ACC112 (cell line): ENCODE measurements around the gene ONECUT2.

ENCODE experiments used
- H2AFZ ChIP-seq: fragments of 200-600 bp; sonication (generic); one replicate; pipeline ENCODE4 v1.6.0; 2017; ENCODE audit warnings: antibody characterized with exemption, low read length; ENCODE audit not compliant: unreplicated experiment
- H3K27ac ChIP-seq: fragments of 200-600 bp; sonication (generic); 2 replicates; pipeline ENCODE4 v1.5.1; 2014; ENCODE audit warnings: low read depth, mild to moderate bottlenecking, antibody characterized with exemption, low read length, moderate library complexity
- H3K27me3 ChIP-seq: fragments of 200-600 bp; sonication (generic); 2 replicates; pipeline ENCODE4 v1.6.1; 2014; ENCODE audit warnings: mild to moderate bottlenecking, antibody characterized with exemption, low read length, moderate library complexity, mixed read lengths; ENCODE audit not compliant: insufficient read depth
- H3K36me3 ChIP-seq: fragments of 200-600 bp; sonication (generic); 2 replicates; pipeline ENCODE4 v1.6.1; 2016; ENCODE audit warnings: mild to moderate bottlenecking, antibody characterized with exemption, low read length, moderate library complexity, mixed read lengths; ENCODE audit not compliant: insufficient read depth
- H3K4me1 ChIP-seq: fragments of 200-600 bp; sonication (generic); one replicate; pipeline ENCODE4 v1.6.1; 2016; ENCODE audit warnings: low read length, mixed read lengths; ENCODE audit not compliant: insufficient read depth, unreplicated experiment, control insufficient read depth
- H3K4me3 ChIP-seq: fragments of 200-600 bp; sonication (generic); 2 replicates; pipeline ENCODE4 v1.5.1; 2014; ENCODE audit warnings: mild to moderate bottlenecking, low read depth, low read length
- H3K79me2 ChIP-seq: fragments of 200-600 bp; sonication (generic); one replicate; pipeline ENCODE4 v1.6.0; 2016; ENCODE audit warnings: low read length; ENCODE audit not compliant: control insufficient read depth, unreplicated experiment, insufficient read depth

The ONECUT2 gene

DNA sequence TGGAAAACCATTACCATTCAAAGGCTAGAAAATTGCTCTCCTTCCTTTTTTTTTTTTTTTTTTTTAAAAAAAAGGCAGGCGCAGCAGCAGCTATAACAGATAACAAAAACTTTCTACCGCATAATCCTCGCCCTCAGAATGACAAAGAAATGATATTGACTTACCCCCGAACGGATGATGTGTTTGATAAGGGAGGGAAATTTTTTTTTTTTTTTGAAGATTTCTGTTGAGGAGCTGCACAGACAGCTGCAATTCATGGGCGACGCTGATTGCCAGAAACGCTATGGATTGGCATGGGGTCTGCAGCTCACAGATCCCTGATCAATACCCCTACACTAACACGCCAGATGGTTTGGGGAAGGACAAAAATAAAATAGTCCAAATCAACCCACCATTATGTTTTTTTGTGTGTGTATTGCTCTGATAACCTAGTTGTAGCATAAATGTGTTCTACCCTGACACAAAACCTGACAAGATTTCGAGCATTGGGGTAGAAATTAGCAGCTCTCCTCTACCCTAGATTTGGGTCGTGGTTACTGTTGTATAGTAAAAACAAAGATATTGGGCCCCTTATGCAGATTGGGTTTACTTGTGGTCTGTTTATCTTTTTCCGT, 3.6 kb upstream of the ONECUT2 start:
- no peaks in the 10 kb centered on the region for H3K79me2 ChIP-seq
- no peak overlapping the region for H3K4me3 ChIP-seq
- peaks cover 94% of the 10 kb centered on the region for H3K27me3 ChIP-seq
- no peaks in the 10 kb centered on the region for H3K36me3 ChIP-seq
- no peak overlapping the region for H3K27ac ChIP-seq
- H2AFZ ChIP-seq, result no peak overlapping the region
- H3K4me1 ChIP-seq, result no peaks in the 10 kb centered on the region

- H3K27ac ChIP-seq, result no peak overlapping the region
- no peak overlapping the region for H3K4me3 ChIP-seq
- no peaks in the 10 kb centered on the region for H3K4me1 ChIP-seq
- peaks cover 94% of the 10 kb centered on the region for H3K27me3 ChIP-seq
- no peak overlapping the region for H2AFZ ChIP-seq
- no peaks in the 10 kb centered on the region for H3K79me2 ChIP-seq
- no peaks in the 10 kb centered on the region for H3K36me3 ChIP-seq
These were observed 3.0 kb upstream of the ONECUT2 start for GRCh38 chr18:57432140-57432539.

DNA sequence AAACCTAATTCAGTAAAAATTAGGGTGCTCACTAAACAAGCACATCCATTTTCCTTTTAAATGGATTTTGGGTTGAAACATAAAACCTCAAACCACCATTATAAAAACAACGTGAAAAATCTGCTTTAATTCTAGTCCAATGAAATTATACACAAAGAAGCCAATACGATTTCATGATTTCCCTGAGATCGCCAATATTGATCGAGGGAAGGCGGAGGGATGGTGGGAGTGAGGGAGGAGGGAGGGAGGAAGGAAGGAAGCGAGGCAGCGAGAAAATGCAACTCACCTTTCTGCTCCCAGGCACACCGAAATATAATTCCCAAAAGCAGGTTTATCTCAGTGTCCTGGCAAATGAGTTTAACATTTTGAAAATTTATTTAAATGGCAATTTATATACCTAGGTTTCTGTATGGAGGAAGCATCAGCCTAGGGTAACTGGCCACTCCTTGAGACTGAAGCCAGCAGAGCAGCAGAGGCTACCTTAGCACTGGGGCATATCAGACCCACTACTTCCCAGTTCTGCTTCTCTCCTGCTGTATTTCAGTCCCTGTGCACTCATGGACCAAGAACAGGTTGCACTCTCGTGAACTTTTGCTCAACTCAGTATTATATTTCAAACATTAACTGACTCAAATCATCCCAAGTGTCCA, 2.3 kb upstream of the ONECUT2 start:
- H3K79me2 ChIP-seq, result no peaks in the 10 kb centered on the region
- H3K27ac ChIP-seq, result no peak overlapping the region
- H2AFZ ChIP-seq, result no peak overlapping the region
- no peaks in the 10 kb centered on the region for H3K4me1 ChIP-seq
- H3K36me3 ChIP-seq, result no peaks in the 10 kb centered on the region
- peaks cover 94% of the 10 kb centered on the region for H3K27me3 ChIP-seq
- no peak overlapping the region for H3K4me3 ChIP-seq

DNA sequence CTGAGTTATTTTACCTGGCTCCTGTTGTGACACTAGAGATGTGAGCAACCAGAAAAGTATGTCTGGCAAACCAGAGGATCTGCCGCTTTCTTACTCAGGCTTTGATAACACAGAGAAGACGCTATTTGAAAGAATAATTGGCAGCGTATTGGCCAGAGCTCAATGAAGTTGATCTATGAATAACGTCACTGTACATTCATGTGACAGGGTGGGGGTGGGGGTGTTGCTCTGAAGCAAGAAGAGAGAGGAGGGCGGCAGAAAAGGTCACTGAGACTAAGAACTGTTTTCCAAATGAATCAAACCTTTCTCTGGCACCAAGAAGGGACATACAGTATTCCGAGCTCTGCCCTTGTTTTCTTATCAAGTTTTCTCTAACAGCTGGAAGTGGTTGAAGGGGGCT, 1.7 kb upstream of the ONECUT2 start:
- Histone ChIP-seq H2AFZ (no peak overlapping the region), H3K27me3 (peaks cover 94% of the 10 kb centered on the region), H3K36me3 (no peaks in the 10 kb centered on the region), H3K79me2 (no peaks in the 10 kb centered on the region), H3K4me3 (no peak overlapping the region), H3K27ac (no peak overlapping the region), H3K4me1 (no peaks in the 10 kb centered on the region)

DNA sequence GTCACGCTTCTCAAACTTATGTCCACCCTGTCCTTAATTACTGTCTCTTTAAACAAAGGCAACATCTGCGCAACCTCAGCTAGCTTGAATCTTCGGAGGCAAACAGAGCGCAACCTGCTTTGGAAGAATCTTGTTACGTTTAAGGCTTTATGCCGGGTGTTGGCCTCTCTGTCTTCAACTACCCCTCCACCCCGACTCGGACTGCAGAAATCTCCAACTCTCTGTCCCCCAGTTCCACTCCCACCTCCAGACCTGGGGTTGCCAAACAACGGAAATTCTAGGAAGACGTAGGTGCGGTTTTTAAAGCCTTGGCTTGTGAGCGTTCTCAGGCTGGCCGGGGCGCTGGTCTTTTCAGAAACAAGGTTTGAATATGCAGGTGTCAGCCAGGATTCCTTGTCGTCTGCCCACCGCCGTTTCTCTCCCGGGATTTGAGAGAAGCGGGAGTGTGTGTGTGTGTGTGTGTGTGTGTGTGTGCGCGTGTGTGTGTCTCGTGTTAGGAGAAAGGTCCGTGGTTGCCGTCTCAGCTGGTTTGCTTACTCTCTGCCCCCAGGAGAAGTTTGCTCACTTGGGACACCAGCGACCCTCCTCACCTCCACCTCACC, 1.1 kb upstream of the ONECUT2 start:
- Histone ChIP-seq H3K4me3 (peak overlapping the region; percentile 55; the same call in 1 of the 2 replicates), H2AFZ (no peak overlapping the region), H3K79me2 (no peaks in the 10 kb centered on the region), H3K4me1 (no peaks in the 10 kb centered on the region), H3K27me3 (peaks cover 94% of the 10 kb centered on the region), H3K27ac (no peak overlapping the region), H3K36me3 (no peaks in the 10 kb centered on the region)

DNA sequence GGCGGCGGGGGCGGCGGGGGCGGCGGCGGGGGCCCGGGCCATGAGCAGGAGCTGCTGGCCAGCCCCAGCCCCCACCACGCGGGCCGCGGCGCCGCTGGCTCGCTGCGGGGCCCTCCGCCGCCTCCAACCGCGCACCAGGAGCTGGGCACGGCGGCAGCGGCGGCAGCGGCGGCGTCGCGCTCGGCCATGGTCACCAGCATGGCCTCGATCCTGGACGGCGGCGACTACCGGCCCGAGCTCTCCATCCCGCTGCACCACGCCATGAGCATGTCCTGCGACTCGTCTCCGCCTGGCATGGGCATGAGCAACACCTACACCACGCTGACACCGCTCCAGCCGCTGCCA, 644 bp downstream of the ONECUT2 start:
- Histone ChIP-seq H3K4me3 (no peak overlapping the region), H3K4me1 (peaks cover 3% of the 10 kb centered on the region), H3K27me3 (peaks cover 94% of the 10 kb centered on the region), H3K79me2 (no peaks in the 10 kb centered on the region), H2AFZ (no peak overlapping the region), H3K36me3 (no peaks in the 10 kb centered on the region), H3K27ac (no peak overlapping the region)

DNA sequence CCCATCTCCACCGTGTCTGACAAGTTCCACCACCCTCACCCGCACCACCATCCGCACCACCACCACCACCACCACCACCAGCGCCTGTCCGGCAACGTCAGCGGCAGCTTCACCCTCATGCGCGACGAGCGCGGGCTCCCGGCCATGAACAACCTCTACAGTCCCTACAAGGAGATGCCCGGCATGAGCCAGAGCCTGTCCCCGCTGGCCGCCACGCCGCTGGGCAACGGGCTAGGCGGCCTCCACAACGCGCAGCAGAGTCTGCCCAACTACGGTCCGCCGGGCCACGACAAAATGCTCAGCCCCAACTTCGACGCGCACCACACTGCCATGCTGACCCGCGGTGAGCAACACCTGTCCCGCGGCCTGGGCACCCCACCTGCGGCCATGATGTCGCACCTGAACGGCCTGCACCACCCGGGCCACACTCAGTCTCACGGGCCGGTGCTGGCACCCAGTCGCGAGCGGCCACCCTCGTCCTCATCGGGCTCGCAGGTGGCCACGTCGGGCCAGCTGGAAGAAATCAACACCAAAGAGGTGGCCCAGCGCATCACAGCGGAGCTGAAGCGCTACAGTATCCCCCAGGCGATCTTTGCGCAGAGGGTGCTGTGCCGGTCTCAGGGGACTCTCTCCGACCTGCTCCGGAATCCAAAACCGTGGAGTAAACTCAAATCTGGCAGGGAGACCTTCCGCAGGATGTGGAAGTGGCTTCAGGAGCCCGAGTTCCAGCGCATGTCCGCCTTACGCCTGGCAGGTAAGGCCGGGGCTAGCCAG, 1.2 kb downstream of the ONECUT2 start:
- Histone ChIP-seq H2AFZ (no peak overlapping the region), H3K4me3 (no peak overlapping the region), H3K79me2 (no peaks in the 10 kb centered on the region), H3K27me3 (peaks cover 94% of the 10 kb centered on the region), H3K27ac (no peak overlapping the region), H3K4me1 (peaks cover 3% of the 10 kb centered on the region), H3K36me3 (no peaks in the 10 kb centered on the region)

- Histone ChIP-seq H2AFZ (no peak overlapping the region), H3K27ac (no peak overlapping the region), H3K4me1 (peaks cover 3% of the 10 kb centered on the region), H3K4me3 (no peak overlapping the region), H3K36me3 (no peaks in the 10 kb centered on the region), H3K79me2 (no peaks in the 10 kb centered on the region), H3K27me3 (peaks cover 94% of the 10 kb centered on the region)
These were observed 1.8 kb downstream of the ONECUT2 start for GRCh38 chr18:57436965-57437333.

DNA sequence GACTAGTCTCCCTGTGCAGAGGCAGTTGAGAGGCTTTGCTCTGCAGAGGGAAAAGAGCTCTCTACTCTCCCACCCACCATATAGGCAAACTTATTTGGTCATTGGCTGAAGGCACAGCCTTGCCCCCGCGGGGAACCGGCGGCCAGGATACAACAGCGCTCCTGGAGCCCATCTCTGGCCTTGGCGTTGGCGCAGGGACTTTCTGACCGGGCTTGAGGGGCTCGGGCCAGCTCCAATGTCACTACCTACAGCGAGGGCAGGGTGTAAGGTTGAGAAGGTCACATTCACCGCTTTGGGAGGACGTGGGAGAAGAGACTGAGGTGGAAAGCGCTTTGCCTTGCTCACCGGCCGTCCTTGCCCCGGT, 2.2 kb downstream of the ONECUT2 start:
- Histone ChIP-seq H3K27me3 (peaks cover 94% of the 10 kb centered on the region), H2AFZ (no peak overlapping the region), H3K36me3 (no peaks in the 10 kb centered on the region), H3K4me1 (peaks cover 3% of the 10 kb centered on the region), H3K27ac (no peak overlapping the region), H3K4me3 (no peak overlapping the region; the same call in 1 of the 2 replicates), H3K79me2 (no peaks in the 10 kb centered on the region)

DNA sequence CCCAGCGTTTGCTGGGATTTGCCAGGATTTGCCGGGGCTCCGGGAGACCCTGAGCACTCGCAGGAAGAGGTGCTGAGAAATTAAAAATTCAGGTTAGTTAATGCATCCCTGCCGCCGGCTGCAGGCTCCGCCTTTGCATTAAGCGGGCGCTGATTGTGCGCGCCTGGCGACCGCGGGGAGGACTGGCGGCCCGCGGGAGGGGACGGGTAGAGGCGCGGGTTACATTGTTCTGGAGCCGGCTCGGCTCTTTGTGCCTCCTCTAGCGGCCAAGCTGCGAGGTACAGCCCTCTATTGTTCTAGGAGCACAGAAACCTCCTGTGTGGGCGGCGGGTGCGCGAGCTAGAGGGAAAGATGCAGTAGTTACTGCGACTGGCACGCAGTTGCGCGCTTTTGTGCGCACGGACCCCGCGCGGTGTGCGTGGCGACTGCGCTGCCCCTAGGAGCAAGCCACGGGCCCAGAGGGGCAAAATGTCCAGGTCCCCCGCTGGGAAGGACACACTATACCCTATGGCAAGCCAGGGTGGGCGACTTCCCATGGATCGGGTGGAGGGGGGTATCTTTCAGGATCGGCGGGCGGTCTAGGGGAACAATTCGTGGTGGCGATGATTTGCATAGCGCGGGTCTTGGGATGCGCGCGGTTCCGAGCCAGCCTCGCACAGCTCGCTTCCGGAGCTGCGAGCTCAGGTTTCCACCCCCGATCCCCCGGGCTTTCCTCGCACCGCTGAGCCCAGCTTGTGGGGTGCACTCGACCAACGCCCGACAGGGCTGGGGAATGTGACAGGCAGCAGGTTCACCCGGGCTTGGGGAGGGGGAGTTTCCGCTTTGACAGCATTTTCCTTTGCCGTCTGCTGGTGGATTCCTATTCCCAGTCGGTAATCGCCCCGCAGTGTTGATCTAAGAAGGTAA, 2.8 kb downstream of the ONECUT2 start:
- H3K79me2 ChIP-seq, result no peaks in the 10 kb centered on the region
- no peak overlapping the region for H3K27ac ChIP-seq
- peak overlapping the region; percentile 46 for H3K4me3 ChIP-seq
- no peaks in the 10 kb centered on the region for H3K36me3 ChIP-seq
- H2AFZ ChIP-seq, result no peak overlapping the region
- peaks cover 3% of the 10 kb centered on the region for H3K4me1 ChIP-seq
- peaks cover 94% of the 10 kb centered on the region for H3K27me3 ChIP-seq
